Erythroblast (primary cell): ENCODE measurements around the gene NLRX1.

ENCODE experiments used
- GATA1 ChIP-seq: IDR thresholded peaks from 2 replicates; pipeline ENCODE4 v1.6.1; 2011; ENCODE audit warnings: low read depth, mild to moderate bottlenecking, control low read depth, low read length, moderate library complexity
- POLR2A ChIP-seq: IDR thresholded peaks from 2 replicates; pipeline ENCODE4 v1.6.1; 2011; ENCODE audit warnings: mild to moderate bottlenecking, low read length

DNA sequence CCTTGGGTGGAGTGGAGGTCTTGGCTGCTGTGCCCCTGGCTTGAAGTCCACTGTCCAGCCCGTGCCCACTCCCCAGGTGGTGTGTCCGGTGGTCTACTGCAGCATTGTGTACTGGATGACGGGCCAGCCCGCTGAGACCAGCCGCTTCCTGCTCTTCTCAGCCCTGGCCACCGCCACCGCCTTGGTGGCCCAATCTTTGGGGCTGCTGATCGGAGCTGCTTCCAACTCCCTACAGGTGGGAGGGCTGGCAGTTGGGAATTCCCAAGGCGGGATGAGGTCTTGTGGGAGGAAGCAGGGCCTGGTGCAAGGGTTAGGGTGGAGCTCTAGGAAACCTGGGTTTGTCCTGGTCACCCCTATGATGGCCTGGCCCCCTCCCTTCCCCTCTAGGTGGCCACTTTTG, 8.4 kb upstream of the NLRX1 start:
- TF ChIP-seq POLR2A: no peak
- no peak for TF ChIP-seq GATA1
